Loucy (cell line): ENCODE data around the gene HSD17B4.
A peak's percentile ranks its signal among the peaks of the same experiment; 100 is the strongest.
"Not testable (repeated sequence)": the region's sequence is repeated elsewhere in the genome, so short reads cannot be mapped to it uniquely, and the experiment has no call there.

Experiments used
- H2AFZ ChIP-seq: fragments of 200-600 bp; sonication (generic); 2 replicates; pipeline ENCODE4 v1.6.0; 2016; ENCODE audit warnings: antibody characterized with exemption, mild to moderate bottlenecking, low read length, moderate library complexity
- H3F3A ChIP-seq: fragments of 200-600 bp; 2 replicates; pipeline ENCODE4 v1.6.0; 2016; ENCODE audit warnings: antibody characterized with exemption, low read depth, mild to moderate bottlenecking
- H3K27me3 ChIP-seq: fragments of 200-600 bp; sonication (generic); 2 replicates; pipeline ENCODE4 v1.6.1; 2014; ENCODE audit warnings: low read length, mild to moderate bottlenecking; ENCODE audit not compliant: insufficient read depth, poor library complexity, severe bottlenecking
- H3K36me3 ChIP-seq: fragments of 200-600 bp; sonication (generic); 2 replicates; pipeline ENCODE4 v1.6.1; 2016; ENCODE audit warnings: low read length; ENCODE audit not compliant: insufficient read depth
- H3K4me1 ChIP-seq: fragments of 200-600 bp; sonication (generic); 2 replicates; pipeline ENCODE4 v1.5.1; 2014; ENCODE audit warnings: low read length, mild to moderate bottlenecking; ENCODE audit not compliant: insufficient read depth, poor library complexity, severe bottlenecking
- H3K4me2 ChIP-seq: fragments of 200-600 bp; sonication (generic); 2 replicates; pipeline ENCODE4 v1.6.0; 2014; ENCODE audit warnings: antibody characterized with exemption, low read length, low read depth, mild to moderate bottlenecking; ENCODE audit not compliant: poor library complexity, severe bottlenecking
- H3K4me3 ChIP-seq: fragments of 200-600 bp; sonication (generic); 2 replicates; pipeline ENCODE4 v1.5.1; 2014; ENCODE audit warnings: low read length, mild to moderate bottlenecking, mixed read lengths; ENCODE audit not compliant: poor library complexity, severe bottlenecking
- H3K79me2 ChIP-seq: fragments of 200-600 bp; sonication (generic); 2 replicates; pipeline ENCODE4 v1.6.1; 2014; ENCODE audit warnings: low read length; ENCODE audit not compliant: insufficient read depth
- H3K9ac ChIP-seq: fragments of 200-600 bp; sonication (generic); 2 replicates; pipeline ENCODE4 v1.6.0; 2014; ENCODE audit warnings: mild to moderate bottlenecking, low read depth, low read length, moderate library complexity; ENCODE audit not compliant: poor library complexity, severe bottlenecking
- H3K9me2 ChIP-seq: fragments of 200-600 bp; sonication (generic); replicated peaks from 2 replicates; pipeline ENCODE4 v1.6.1; 2016; ENCODE audit warnings: low read depth, low read length, mixed read lengths
- H3K9me3 ChIP-seq: fragments of 200-600 bp; sonication (generic); 2 replicates; pipeline ENCODE4 v1.6.1; 2014; ENCODE audit warnings: mild to moderate bottlenecking, antibody characterized with exemption, low read length, low read depth; ENCODE audit not compliant: insufficient read depth
- H4K20me1 ChIP-seq: fragments of 200-600 bp; sonication (generic); 2 replicates; pipeline ENCODE4 v1.6.0; 2014; ENCODE audit warnings: antibody characterized with exemption, low read length, mild to moderate bottlenecking; ENCODE audit not compliant: insufficient read depth, poor library complexity, severe bottlenecking
- CTCF ChIP-seq: fragments of 200-600 bp; sonication (generic); conservative IDR thresholded peaks from 2 replicates; pipeline ENCODE4 v1.5.1; 2014; ENCODE audit warnings: mild to moderate bottlenecking, antibody characterized with exemption, low read length
- EZH2phosphoT487 ChIP-seq: fragments of 200-600 bp; IDR thresholded peaks from 2 replicates; pipeline ENCODE4 v1.6.1; 2018; ENCODE audit warnings: antibody characterized with exemption, mild to moderate bottlenecking, moderate library complexity, borderline replicate concordance

The HSD17B4 gene

GRCh38 chr5:119410448-119411159, 41.7 kb upstream of the HSD17B4 start:
- Histone ChIP-seq H3K79me2 (no peaks in the 10 kb centered on the region), H2AFZ (no peak overlapping the region), H3K4me2 (no peak overlapping the region), H3K27me3 (no peaks in the 10 kb centered on the region), H3F3A (no peaks in the 10 kb centered on the region), H3K4me3 (no peak overlapping the region), H4K20me1 (no peaks in the 10 kb centered on the region), H3K36me3 (no peaks in the 10 kb centered on the region), H3K9me2 (no peaks in the 10 kb centered on the region), H3K9ac (no peak overlapping the region), H3K4me1 (peaks cover 4% of the 10 kb centered on the region), H3K9me3 (no peaks in the 10 kb centered on the region)
- no peak for TF ChIP-seq CTCF

GRCh38 chr5:119411361-119412278, 40.7 kb upstream of the HSD17B4 start:
- Histone ChIP-seq H3K9ac (peak overlapping the region; percentile 70), H3K27me3 (no peaks in the 10 kb centered on the region), H3K4me3 (peak overlapping the region; percentile 67), H3K9me3 (no peaks in the 10 kb centered on the region), H4K20me1 (no peaks in the 10 kb centered on the region), H3K4me1 (peaks cover 4% of the 10 kb centered on the region), H3K36me3 (no peaks in the 10 kb centered on the region), H3F3A (no peaks in the 10 kb centered on the region), H3K4me2 (peak overlapping the region; percentile 78), H3K9me2 (no peaks in the 10 kb centered on the region), H3K79me2 (no peaks in the 10 kb centered on the region), H2AFZ (peak overlapping the region; percentile 95)
- TF ChIP-seq CTCF: peak; percentile 71
- TF ChIP-seq EZH2phosphoT487: no peak

- TF ChIP-seq EZH2phosphoT487 (no peak), CTCF (no peak)
- peak overlapping the region; percentile 78 for H3K4me2 ChIP-seq
- H3K4me1 ChIP-seq: peaks cover 4% of the 10 kb centered on the region
Measured at GRCh38 chr5:119412279-119413227, 39.7 kb upstream of the HSD17B4 start.

GRCh38 chr5:119414124-119414734, 38.1 kb upstream of the HSD17B4 start:
- H4K20me1 ChIP-seq, H3K4me1 ChIP-seq, H3K9ac ChIP-seq, H3K4me3 ChIP-seq, H2AFZ ChIP-seq, H3K9me2 ChIP-seq, H3F3A ChIP-seq, H3K4me2 ChIP-seq, H3K79me2 ChIP-seq, H3K9me3 ChIP-seq, H3K27me3 ChIP-seq, H3K36me3 ChIP-seq: not testable (repeated sequence)

More at GRCh38 chr5:119412279-119413227, 39.7 kb upstream of the HSD17B4 start:
- Histone ChIP-seq H2AFZ (no peak overlapping the region), H3K27me3 (no peaks in the 10 kb centered on the region), H3K9me2 (no peaks in the 10 kb centered on the region), H3K36me3 (no peaks in the 10 kb centered on the region), H3K4me3 (peak overlapping the region; percentile 67), H3F3A (no peaks in the 10 kb centered on the region), H4K20me1 (no peaks in the 10 kb centered on the region), H3K79me2 (no peaks in the 10 kb centered on the region), H3K9ac (peak overlapping the region; percentile 70), H3K9me3 (no peaks in the 10 kb centered on the region)
